RWPE2 (cell line): Measurements from ENCODE around the gene LAMA1.

Source experiments
- ATAC-seq: fragments of 200-7000 bp; cut with Tn5 transposase; 3 replicates; pipeline ENCODE4 v1.9.1; 2021; ENCODE audit warnings: low read depth
- DNase-seq: peaks from one replicate; pipeline ENCODE4 v3.0.0-alpha.2; 2020; ENCODE audit warnings: low spot score
- H3K27ac ChIP-seq: fragments of 450-650 bp; 2 replicates; pipeline ENCODE4 v1.5.1; 2017; ENCODE audit warnings: mild to moderate bottlenecking; ENCODE audit not compliant: poor library complexity, severe bottlenecking
- H3K27me3 ChIP-seq: fragments of 250-450 bp; sonication (Bioruptor Pico); 2 replicates; pipeline ENCODE4 v1.5.1; 2021; ENCODE audit warnings: mild to moderate bottlenecking, moderate library complexity; ENCODE audit not compliant: insufficient read depth, poor library complexity, severe bottlenecking
- H3K36me3 ChIP-seq: fragments of 250-450 bp; sonication (Bioruptor Pico); 2 replicates; pipeline ENCODE4 v1.5.1; 2020; ENCODE audit warnings: low read depth, mild to moderate bottlenecking, moderate library complexity
- H3K4me1 ChIP-seq: fragments of 250-450 bp; sonication (Bioruptor Pico); 2 replicates; pipeline ENCODE4 v1.5.1; 2021; ENCODE audit warnings: mild to moderate bottlenecking, moderate library complexity; ENCODE audit not compliant: insufficient read depth, poor library complexity, severe bottlenecking
- H3K4me3 ChIP-seq: fragments of 250-450 bp; sonication (Bioruptor Pico); 2 replicates; pipeline ENCODE4 v1.5.1; 2021; ENCODE audit warnings: mild to moderate bottlenecking, moderate library complexity; ENCODE audit not compliant: severe bottlenecking
- H3K9me3 ChIP-seq: fragments of 250-450 bp; sonication (Bioruptor Pico); 2 replicates; pipeline ENCODE4 v1.5.1; 2021; ENCODE audit warnings: mild to moderate bottlenecking, moderate library complexity; ENCODE audit not compliant: severe bottlenecking
- CTCF ChIP-seq: fragments of 450-650 bp; IDR thresholded peaks from one replicate; pipeline ENCODE4 v1.5.1; 2017; ENCODE audit warnings: mild to moderate bottlenecking, moderate library complexity; ENCODE audit not compliant: poor library complexity, severe bottlenecking

The LAMA1 gene

DNA sequence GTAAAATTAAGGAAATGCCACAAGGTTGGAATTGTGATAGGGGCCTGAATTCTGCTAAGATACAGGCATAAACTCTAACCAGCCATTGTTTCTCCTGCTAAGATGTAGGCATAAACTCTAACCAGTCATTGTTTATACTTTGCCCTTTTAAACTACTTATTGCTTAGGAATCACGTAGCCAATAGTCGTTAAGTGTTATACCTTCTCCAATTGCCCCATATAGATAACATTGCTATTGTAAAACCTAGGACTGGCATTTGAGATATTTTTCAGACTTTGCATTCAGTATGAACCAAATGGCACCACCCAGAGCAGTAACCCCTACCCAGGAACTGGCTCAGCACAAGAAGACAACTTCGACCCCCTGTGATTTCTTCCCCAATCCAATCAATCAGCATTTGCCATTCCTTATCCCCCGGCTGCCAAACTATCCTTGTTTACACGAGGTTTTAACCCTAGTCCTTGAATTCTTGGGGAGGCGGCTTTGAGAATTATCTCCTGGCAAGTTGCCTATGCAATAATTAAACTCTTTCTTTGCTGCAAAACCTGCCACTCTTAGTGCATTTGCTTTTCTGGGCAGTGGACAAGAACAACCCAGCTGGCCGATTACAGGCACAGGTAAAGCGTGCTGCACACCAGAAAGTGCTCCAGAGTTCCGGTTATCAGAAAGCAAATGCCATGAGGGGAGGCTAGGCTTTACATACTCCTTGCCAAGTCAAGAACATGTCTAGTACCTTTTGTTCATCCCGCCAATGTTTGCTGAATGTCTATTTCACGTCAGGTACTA, 167.6 kb downstream of the LAMA1 start:
- H3K27me3 ChIP-seq: no peaks in the 10 kb centered on the region
- H3K4me1 ChIP-seq: no peaks in the 10 kb centered on the region
- TF ChIP-seq CTCF: no peak
- H3K4me3 ChIP-seq: no peak overlapping the region
- no peak overlapping the region for H3K27ac ChIP-seq
- H3K36me3 ChIP-seq: no peaks in the 10 kb centered on the region
- H3K9me3 ChIP-seq: no peaks in the 10 kb centered on the region
- DNase-seq: no peak
- no peak for ATAC-seq

GRCh38 chr18:6948281-6949055, 169.1 kb downstream of the LAMA1 start:
- no peak for DNase-seq
- H3K27ac ChIP-seq: no peak overlapping the region
- no peaks in the 10 kb centered on the region for H3K36me3 ChIP-seq
- ATAC-seq: no peak
- TF ChIP-seq CTCF: no peak
- H3K9me3 ChIP-seq: no peaks in the 10 kb centered on the region
- no peaks in the 10 kb centered on the region for H3K4me1 ChIP-seq
- H3K4me3 ChIP-seq: no peak overlapping the region
- no peaks in the 10 kb centered on the region for H3K27me3 ChIP-seq

DNA sequence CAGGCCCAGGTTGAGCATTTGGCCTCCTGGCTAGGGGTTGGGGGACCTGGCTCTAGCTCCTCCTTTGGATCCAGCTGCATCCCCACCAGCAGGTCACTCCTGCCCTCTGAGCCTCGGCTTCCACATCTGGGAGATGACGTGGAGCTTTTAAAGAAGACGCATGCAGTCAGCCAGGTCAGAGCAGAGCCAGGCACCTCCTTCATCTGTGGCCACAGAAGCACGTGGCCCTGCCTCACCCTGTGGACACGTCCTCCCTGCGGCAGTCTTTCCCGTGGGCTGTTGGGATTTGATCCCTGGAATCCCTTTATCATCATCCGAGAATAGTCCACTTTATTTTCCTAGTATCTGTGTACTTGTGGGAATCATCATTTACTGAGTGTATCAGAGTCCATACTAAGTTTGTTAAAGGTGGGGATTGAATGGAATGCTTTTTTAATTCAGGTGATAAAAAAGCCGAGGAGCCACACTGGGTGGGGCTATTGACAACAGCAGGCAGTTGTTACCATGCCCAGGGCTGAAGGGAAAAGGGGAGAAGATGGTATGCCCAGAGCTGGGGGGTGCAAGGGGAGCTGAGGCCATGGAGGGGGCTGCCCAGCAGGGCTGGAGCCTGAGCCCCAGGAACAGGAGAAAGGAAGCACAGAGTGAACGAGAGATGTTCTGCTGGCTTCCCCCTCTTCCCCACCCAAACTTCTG, 170.1 kb downstream of the LAMA1 start:
- ATAC-seq (no peak), DNase-seq (no peak)
- TF ChIP-seq CTCF: no peak
- no peaks in the 10 kb centered on the region for H3K9me3 ChIP-seq
- no peak overlapping the region for H3K4me3 ChIP-seq
- no peaks in the 10 kb centered on the region for H3K36me3 ChIP-seq
- no peak overlapping the region for H3K27ac ChIP-seq
- H3K4me1 ChIP-seq: no peaks in the 10 kb centered on the region
- no peaks in the 10 kb centered on the region for H3K27me3 ChIP-seq

DNA sequence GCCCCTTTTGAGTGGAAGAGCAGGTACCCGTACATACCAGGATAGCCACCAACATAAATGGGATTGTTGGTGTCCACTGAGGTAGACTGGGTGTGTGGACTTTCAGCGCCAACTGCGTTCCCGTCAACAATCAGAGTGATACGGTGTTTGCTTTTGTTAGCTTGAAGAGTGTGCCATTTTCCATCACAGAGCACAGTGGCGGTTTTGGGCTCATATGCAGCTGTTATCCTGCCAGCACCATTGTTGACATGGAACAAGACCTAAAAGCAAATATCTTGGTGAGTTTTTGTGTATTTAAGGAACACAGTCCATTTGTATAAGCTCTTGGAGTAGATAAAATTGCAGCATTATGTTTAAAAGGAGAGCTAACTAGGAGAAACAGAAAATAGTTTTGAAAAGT, 174.5 kb downstream of the LAMA1 start:
- Histone ChIP-seq H3K27me3 (no peaks in the 10 kb centered on the region), H3K4me3 (no peak overlapping the region), H3K4me1 (no peaks in the 10 kb centered on the region), H3K36me3 (no peaks in the 10 kb centered on the region), H3K9me3 (no peaks in the 10 kb centered on the region), H3K27ac (no peak overlapping the region)
- TF ChIP-seq CTCF: no peak
- no peak for DNase-seq
- no peak for ATAC-seq
